Inflammatory macrophage treated with lipopolysaccharide for 1 hour (primary cell): ENCODE results near the gene LDLRAP1.
A peak's percentile ranks its signal among the peaks of the same experiment; 100 is the strongest.

Experiments used
- DNase-seq, 2 donors: peaks; one replicate each; pipeline ENCODE4 v3.0.0-alpha.2; 2020 to 2022

LDLRAP1 gene

GRCh38 chr1:25524568-25525360 is 18.6 kb upstream of the LDLRAP1 start:
- no peak for DNase-seq

GRCh38 chr1:25525361-25525688 is 18.1 kb upstream of the LDLRAP1 start:
- DNase-seq: no peak

DNA sequence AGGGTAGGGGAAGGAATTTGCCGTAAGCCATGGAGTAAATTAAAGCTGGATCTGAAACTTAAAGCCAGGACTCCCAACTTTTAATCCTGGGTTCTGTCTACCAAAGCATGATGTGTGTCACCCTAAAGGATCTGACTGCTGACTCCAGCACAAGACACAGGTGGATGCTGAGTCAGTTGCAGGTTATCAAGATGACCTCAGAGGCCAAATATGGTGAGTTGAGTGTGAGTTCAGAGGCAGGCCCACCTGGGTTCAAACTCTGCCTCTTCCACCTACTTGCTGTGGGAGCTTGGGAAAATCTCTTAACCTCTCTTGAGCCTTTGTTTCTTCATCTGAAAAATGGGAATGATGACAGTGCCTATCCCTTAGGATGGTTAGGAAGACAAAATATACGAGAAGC is 16.7 kb upstream of the LDLRAP1 start:
- no peak for DNase-seq

DNA sequence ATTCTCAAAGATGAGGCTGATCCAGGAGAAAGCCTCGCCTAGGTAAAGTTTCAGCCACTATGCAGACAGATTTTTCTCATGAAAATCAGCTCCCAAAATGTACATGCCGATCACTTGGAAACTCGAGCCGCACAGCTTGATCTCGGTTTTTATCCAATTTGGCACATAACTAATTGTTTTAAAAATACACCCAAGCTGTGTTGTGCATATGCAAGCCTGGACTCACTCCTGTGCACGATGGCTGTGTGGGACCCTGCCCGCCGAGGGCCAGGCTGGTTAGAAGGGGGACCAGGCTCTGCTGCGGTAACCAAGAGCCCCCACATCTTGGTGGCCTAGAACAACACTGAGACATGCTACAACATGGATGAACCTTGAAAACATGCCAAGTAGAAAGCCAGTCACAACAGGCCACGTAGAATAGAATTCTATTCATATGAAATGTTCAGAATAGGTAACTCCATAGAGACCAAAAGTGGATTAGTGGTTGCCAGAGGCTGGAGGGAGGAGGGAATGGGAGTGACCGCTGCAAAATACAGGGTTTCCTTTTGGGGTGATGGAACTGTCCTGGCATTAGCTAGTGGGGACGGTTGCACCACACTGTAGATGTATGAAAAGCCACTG is 16.1 kb upstream of the LDLRAP1 start:
- DNase-seq: no peak

DNA sequence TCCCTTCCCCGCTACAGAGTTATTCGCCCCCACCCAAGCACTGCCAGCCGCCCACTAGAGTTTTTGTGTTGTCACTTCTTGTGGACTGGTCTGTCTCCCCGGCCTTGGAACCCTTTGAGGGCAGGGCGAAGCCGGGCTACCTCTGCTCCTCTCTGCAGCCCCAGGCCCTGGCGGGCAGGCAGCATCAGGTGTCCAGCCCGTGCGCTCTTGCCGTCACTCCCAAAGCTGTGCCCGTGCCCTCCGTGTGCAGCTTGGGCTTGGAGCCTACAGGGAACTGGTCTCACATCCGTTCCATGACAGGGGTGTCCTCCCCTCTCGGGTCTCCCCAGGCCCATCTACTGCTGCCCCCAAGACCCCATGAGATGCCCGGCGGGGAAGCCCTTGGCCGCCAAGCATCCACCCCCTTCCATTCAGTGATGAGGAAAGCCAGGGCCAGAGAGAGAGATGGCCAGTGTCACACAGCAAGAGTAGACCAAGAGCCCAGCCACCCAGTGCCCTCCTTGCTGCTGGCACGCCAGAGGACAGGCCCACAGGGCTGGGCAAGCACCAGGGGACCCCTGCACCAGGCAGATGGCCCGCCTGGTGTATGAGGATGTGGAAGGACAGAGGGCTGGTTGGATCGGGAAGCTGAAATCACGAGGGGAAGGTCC is 15.3 kb upstream of the LDLRAP1 start:
- no peak for DNase-seq

DNA sequence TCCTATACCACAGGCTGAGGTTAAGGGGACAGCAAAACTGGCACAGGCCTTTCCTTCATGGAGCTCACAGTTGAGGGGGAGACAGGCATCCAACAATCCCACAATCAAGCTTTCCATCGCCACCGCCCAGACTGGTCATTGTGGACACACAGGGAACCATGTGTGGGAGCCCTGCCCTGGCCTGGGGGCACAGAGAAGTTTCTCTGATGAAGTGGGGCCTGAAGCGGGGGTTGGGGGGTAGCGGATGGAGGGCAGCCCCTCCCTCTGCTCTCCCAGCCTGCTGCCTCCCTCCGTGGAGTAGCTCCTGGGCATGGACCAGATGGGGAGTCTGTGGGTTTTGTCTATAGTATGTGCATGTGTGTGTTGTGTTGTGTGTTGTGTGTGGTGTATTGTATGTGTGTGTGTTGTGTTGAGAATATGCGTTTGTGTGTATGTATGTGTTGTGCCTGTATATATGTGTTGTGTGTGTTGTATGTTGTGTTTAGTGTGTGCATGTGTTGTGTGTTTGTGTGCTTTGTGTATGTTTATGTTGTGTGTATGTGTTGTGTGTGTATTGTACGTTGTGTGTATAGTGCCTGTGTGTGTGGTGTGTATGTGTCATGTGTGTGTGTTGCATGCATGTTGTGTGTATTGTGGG is 14.4 kb upstream of the LDLRAP1 start:
- DNase-seq: no peak

GRCh38 chr1:25529518-25530185 is 13.8 kb upstream of the LDLRAP1 start:
- DNase-seq: no peak

DNA sequence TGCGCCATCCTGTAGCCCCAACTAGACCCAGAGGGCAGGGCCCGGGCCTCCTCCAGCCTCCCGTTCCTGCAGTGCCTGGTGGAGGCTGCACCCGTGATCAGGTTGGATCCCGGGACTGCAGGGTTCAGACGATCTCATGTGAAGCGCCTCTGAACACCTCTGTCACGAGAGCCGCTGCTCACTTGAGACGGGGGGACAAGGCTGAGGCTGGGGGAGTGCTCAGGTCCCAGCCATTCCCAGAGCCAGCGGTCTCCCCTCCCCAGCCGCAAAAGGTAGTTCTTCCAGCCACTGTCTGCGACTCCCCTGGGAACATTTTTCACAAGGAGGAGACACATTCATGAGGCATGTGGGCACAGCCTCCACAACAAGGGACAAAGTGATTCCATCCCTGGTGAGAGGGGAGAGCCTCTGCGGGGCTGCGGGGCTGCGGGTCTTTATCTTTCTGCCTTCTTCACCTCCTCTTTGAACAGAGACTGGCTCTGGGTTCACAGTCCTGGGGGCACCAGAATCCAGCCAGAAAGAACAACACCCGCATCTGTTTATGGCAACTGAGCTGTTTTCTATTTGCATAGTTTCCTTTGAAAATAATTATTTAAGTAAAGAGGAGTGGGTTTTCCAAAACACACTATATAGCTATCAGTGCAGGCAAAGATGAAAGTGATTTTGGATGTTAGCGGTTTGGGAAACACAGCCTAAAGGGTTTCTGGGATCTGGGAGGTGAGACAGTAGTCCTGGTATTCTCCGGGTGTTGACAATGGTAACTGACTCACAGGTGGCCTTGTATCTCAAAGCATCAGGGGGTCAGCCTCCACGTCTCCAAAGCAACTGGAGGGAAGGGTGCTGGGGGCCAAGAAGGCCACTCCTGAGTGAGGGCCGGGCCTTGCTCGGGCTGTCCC is 13.0 kb upstream of the LDLRAP1 start:
- no peak for DNase-seq

DNA sequence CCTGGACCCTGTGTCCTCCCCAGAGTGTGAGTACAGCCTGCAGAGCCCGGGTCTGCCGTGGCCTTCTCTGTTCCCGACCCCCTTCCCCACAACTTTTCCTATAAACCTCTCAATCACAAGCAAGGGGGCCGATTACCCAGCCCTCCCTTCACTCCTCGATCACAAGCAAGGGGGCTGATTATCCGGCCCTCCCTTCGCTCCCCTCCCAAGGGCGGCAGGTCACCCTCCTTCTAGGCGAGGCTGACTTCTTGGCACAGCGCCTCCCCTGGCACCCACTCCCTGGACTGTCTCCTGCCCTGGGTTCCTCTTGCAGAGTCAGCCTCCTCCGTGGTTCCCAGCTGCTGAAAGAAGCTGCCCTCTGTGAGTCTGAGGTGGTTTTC is 12.3 kb upstream of the LDLRAP1 start:
- peak in 1 of 2 donors; percentile 38 for DNase-seq

- DNase-seq: no peak
These were observed 10.4 kb upstream of the LDLRAP1 start for GRCh38 chr1:25532970-25533369.

GRCh38 chr1:25533775-25534409 is 9.5 kb upstream of the LDLRAP1 start:
- DNase-seq: peak in 1 of 2 donors; percentile 49

DNA sequence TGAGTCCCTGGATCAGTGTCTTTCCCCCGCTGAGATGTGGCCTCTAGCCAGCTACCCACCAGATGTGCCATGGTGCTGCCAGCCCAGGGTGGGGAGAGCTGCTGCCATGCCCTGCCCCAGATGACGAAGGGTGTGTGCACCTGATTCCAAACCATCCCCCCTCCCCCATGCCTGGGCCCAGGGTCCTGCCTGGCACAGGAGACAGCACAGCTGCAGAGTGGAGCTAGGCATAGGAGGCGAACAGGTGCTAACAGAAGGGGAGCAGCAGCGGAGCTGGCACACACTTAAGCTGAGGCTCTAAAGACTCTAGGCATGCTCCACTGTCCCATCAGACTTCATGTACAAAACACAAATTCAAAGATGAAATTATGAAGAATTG is 9.0 kb upstream of the LDLRAP1 start:
- DNase-seq: no peak

DNA sequence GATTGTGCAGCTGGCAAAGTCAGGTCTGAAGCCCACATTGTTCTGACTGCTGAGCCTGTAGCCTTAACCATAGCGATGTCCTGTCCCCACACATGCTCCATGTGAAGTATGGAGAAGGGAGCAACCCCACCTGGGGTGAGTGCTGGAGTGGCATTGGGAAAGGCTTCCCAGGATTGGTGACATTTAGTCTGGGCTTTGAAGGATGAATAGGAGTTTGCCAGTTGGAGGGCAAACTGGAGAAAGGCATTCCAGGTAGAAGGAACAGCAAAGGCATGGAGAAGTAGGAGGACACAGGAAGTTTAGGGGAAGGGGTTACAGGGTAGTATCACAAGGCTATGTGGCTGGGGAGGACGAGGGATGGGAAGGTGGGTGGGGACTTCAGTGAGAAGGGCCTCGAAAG is 7.3 kb upstream of the LDLRAP1 start:
- DNase-seq: no peak

DNA sequence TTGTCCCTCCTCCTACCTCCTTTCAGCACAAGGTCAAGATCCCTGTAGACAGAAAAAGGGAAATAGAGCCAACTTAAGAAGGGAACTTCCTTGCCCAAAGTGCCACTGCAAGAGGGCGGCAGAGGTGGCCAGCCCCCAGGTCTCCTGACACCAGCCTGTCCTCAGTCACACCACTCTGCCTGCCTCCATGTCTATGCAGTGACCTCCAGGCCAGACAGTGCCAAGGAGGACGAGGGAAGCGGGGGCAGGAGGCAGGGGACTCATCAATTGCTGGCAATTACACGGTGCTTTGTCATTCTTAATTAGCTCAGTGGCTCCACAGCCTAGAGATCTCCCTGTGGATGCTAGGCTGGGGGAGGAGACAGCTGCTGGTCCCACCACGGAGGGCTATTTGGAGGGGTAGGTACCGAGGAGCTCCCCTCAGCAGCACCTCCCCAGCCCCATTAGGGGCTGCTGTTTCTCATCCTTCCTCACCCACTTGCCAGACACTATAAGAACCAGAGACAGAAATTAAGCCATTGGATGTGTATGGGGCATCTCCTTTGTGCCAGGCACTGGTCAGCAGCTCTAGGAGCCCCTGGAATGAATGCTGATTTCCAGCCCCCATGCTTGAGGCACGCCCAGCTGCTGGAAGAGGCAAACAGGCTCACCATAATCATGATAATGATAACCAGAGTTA is 6.1 kb upstream of the LDLRAP1 start:
- DNase-seq: peak; percentile 45 to 87

- peak in 1 of 2 donors; percentile 38 for DNase-seq
These were observed 5.1 kb upstream of the LDLRAP1 start for GRCh38 chr1:25538191-25538767.

DNA sequence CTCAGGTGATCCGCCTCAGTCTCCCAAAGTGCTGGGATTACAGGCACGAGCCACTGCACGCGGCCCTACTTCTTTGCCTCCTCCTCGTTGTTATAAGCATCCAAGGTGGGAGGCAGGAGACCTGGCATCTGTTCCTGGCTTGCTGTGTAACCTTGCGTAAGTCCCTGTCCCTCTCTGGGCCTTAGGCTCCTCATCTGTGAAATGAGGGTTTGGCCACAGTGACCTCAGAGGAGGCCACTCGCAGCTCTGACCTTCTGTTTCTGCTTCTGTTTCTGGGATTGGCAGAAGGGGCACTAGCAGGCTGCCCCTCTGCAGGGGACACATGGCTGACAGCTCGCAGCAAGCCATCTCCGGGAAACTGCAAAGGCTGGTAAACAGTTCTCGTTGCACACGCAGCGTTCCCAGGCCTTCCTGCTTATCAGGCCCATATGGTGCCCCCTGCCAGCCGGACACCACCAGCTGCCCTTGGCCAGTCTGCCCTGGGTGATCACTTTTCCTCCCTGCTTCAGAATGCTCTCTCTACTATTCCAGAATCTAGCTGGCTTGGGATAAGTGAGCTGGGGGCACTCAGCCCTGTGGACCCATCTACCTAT is 2.6 kb upstream of the LDLRAP1 start:
- no peak for DNase-seq

- no peak for DNase-seq
These were observed 2.0 kb upstream of the LDLRAP1 start for GRCh38 chr1:25541425-25541824.

DNA sequence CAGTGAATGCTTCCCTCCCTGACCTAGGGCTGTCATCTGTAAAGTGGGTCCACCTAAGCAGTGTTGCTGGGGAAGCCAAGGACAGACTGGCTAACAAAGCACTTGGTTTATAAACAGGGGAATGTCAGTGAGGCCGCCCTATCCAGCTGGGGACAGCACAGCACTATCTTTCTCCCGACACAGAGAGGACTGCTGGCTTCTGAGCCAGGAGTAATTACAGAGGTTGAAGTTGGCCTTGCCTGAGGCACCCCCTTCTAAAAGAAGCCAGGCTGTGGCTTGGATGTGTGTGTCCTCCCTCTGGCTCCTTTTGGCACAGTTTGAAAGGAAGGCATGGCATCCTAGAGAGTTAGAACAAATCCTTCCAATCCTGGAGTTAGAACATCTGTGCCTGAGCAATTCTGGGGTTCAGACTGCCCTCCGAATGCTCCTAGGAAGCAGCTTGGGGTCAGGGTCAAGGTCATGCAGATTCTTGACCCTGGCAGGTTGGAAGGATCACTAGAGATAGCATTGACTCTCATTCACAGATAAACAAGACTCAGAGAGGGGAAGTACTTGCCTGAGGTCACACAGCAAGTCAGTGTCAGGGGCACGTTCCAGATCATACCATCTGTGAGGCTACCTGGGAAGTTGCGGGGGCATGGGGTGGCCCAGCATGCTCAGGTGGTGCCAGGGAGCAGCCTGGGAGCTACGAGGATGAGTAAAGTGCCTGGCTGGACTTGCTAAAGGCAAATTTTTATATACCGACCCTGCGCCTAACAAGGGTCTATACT is 1.3 kb upstream of the LDLRAP1 start:
- no peak for DNase-seq

- DNase-seq: no peak
These were observed 391 bp upstream of the LDLRAP1 start for GRCh38 chr1:25543005-25543424.
